ENCODE results near the gene ATG5.
"Not testable (repeated sequence)": the region's sequence is repeated elsewhere in the genome, so short reads cannot be mapped to it uniquely, and the experiment has no call there.

Gene ATG5

DNA sequence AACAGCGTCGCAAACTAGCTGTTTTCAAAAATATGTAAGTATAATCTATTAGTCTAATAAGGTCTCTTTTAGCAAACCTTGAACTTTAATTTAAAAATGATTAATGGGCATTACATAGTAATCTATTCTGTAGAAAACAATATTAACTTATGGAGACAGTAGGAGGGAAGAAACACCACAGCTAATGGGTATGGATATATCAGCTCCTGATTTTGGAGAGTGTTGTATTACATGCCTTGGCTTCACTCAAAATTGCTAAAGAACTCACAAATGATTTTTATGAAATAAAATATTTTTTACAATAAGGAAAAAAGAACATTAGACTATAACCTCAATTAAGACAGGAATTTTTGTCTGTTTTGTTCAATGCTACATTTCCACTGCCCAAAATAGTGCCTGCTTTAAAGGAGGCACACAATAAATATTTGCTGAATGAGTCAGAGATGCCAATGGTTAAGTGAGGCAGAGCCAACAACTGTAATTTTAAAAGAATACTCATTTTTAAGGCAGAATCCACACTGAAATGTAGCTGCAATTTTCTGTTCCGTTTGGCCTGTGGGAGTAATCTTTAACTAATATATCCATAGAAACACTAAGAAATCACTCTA is 15.7 kb downstream of the ATG5 start:
- no peak for FAIRE-seq

DNA sequence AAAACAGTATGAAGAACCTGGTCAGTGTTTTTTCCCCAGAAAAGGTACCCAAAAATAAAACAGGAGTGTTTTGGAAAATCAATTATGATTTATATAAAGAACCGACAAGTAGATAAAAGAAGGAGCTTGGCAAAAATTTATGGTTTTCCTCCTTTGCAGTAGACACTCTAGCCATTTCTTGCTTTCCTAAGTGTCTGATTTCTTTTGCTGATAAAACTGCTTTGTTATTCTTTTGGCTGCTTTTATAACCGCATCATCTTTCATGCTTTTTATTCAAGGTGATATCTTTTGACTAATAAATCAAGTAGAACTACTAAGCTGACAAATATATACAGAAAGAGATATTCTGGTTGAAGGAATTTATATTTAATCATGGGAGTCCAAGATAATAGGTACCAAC is 16.6 kb downstream of the ATG5 start:
- no peak for FAIRE-seq

DNA sequence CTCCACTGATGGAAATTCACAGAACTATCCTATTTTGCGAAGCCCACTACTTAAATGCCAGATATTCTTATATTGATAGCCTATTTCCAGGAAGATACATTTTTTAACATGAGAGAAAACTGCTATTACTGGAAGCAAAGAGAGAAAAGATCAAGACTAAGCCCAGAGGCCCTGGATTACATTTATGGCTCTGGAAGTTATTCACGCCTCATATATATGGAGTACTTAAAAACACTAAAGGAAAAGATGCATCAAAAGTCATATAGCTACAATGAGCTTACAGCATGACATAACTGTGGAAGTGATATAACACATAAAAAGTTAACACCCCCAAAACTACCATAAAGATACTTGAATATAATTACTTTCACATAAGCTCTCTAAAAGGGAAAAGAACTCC is 19.8 kb downstream of the ATG5 start:
- FAIRE-seq, result no peak

DNA sequence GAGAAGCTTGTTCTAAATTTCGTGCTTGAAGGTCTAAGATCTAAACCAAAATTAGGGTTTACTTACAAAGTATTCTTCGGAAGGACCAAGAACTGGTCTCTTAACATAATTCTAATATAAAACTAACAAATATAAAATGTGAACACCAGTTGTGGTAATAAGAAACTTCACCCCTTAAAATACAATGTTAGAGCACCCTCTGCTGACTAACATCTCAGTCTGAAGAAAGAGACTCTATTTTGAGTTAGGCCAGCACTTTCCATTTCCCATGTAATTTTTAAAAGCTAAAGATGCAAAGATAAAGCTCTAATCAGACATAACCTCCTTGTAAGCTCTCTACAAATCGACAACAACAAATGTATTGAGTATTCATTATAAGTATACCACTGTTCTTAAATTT is 24.6 kb downstream of the ATG5 start:
- FAIRE-seq, result peak; percentile 84

DNA sequence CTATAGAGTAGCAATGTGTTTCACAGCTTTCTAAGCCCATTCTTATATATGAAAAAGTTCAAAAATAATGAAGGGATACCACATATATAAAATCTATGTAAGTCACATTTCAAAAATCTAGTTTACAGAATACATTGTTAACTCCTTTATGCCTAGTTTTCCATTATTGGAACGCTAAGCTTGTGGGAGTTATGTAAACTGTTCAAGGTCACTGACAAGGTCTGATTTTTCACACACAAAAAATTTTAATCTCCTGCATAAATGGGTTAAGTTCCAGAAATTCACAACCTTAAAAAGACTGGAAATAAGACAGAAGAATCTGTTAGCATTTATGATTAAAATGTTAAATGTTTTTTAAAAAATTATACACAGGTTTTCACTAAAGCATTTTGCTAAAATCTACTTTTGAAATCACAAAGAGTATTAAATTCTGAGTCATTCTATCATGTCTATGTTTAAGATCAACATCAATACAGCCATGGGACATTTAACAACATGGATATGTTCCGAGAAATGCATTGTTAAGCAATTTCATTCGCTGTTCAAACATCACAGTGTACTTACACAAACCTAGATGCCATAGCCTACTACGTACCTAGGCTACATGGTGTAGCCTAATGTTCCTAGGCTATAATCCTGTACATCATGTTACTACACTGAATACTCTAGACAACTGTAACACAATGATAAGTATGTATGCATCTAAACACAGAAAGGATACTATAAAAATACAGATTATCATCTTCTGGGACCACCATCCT is 25.4 kb downstream of the ATG5 start:
- FAIRE-seq, result no peak

DNA sequence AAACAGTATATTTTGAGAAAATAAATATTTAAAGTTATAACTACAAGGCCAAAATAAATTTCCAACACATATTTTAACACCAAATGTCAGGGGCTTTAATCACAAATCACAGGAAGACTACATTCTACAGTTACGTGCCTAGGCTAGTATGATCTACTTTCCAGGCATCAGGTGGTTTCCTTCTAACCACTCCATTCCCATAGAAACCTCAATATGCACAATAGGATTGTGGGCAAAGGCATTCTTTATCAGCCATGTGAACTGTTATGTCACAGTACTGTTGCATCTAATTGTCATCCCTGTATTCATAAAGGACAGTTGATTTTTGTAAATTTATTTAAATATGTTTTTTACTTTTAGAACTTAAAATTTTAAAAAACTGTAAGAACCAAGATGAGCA is 32.4 kb downstream of the ATG5 start:
- no peak for FAIRE-seq

DNA sequence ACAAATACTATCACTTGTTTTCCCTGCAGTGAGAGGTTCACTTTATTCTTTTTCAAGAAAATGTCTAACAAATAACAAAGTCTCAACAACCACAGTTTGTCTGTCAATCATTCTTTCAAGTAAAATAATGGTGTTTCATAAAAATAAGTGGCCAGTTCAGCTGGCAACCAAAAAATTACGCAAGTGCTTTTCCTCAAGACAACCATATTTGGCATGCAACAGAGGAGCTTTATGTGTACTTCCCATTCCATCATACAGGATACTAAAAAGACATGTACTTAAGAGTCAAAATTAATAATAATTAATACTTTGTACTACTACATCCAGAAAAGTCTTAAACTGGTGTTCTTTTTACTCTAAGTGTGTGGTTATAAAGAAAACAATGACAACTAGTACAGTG is 34.6 kb downstream of the ATG5 start:
- FAIRE-seq, result no peak

DNA sequence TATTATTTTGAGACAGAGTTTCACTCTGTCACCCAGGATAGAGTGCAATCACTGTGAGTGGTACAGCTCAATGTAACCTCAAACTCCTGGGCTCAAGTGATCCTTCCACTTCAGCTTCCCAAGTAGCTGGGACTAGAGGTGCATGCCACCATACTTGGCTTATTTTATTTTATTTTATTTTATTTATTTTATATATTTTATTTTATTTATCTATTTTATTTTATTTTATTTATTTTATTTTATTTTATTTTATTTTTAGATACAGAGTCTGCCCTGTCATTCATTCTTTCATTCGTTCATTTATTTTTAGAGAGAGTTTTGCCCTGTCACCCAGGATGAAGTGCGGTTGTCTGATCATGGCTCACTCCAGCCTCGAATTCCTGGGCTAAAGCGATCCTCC is 35.5 kb downstream of the ATG5 start:
- FAIRE-seq, result no peak

DNA sequence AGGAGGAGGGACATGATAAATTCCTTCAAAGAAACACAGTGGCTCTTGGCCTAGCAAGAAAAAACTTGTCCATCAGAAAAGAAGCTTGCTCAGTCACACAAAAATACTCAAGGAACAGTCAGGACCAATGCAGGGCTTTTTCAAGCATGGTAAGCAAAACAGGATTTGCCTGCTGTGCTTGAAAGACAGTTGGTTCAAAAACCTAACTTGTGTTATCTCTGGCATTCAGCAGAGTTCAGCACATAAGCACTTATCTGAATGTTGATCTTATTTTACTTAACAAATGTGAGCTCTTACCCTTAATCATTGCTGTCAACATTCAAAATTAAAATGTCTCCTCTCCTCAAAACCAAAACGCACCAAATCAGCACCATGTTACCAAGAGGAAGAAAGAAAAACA is 38.3 kb downstream of the ATG5 start:
- FAIRE-seq, result no peak

DNA sequence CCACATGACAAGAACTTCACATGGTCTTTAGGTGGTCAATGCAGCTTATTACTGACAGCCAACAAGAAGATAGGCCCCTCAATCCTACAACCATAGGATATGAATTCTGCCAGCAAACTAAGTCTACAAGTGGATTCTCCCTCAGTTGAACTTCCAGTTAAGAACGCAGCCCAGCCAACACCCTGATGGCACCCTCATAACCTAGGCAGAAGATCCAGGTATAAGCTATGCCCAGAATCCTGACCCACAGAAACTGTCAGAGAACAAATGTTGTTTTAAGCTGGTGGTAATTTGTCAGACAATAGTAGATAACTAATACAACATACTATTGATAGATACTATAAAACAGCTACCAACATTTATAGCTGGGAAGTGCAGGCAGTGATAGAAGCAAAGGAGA is 38.8 kb downstream of the ATG5 start:
- FAIRE-seq, result no peak

DNA sequence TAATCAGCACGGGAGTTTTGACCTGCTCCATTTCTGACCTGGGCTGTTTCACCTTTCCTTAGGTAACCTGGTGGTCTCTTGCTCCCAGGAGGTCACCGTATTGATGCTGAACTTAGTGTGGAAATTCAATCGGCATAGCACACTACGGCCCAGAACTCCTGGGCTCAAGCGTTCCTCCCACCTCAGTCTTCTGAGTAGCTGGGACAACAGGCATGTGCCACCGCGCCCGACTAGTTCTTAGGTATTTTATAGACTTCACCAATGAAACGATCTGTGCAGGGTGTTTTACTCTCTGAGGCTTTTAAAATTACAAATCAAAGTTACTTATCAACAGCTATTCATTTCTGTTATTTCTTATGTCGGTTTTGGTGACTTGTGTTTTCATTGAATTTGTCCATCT is 42.1 kb downstream of the ATG5 start:
- FAIRE-seq, result no peak

DNA sequence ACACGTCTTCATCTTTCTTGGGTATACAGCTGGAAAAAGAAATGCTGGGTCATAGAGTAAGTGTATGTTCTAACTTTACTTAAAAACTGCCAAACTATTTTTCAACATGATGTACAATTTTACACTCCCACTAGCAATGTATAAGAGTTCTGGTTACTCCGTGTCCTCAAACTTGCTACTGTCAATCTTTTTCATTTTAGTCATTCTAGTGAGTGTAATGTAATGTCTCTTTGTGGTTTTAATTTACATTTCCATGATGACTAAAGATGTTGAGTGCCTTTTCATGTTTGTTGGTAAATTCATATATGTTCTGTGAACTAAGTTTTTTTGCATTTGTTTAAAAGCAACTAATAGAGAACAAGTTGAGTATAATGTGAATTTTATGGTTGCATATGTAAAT is 43.9 kb downstream of the ATG5 start:
- FAIRE-seq, result no peak

DNA sequence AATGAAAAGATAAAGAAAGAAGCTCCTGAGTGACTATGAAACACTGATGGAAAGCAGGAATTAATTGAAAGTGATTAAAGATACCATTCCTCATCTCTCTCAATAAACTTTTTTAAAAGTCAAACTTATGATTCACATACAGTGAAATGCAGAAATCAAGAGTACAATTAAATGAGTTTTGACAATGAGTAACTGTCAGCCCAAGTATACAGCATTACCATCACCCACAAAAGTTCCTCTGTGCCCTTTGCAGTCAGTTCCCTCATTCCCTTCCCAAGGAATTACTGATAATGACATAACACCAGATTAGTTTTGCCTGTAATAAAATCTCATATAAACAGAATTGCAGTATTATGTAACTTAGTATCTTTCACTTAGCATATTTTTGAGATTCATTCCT is 44.5 kb downstream of the ATG5 start:
- no peak for FAIRE-seq

DNA sequence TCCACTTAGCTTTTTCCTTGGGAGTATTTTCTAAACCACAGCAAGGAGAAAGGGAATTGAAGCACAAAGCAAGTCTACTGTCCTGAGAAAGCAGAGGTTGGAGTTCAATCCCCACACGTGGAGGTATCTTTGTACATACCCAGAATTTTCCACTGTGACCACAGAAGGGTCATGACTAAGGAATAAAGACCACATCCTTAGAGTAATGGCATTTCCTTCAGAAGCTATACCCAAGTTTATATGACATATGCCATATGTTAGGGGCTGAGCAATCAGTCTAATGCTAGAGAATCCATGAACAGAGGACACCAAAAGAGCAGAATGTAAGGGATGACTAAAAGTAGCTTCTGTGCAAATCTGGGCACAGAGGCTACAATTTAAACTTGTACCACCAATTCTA is 46.4 kb downstream of the ATG5 start:
- FAIRE-seq, result no peak

DNA sequence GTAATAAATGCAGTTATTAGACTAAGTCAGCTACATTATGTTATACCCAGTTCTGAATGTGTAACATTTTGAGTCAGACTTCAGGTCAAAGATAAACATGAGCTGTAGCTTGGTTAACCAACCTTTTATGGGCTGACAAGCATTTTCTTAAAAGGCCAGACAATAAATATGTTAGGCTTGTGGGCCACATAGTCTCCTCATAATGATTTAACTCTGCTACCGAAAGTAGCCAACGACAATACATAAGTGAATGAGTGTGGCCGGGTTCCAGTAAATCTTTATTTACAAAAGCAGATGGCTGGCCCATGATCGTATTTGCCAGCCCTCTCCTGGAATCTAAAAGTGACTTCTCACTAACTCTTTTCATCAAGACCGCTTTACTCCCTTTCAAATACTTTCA is 49.9 kb downstream of the ATG5 start:
- no peak for FAIRE-seq

DNA sequence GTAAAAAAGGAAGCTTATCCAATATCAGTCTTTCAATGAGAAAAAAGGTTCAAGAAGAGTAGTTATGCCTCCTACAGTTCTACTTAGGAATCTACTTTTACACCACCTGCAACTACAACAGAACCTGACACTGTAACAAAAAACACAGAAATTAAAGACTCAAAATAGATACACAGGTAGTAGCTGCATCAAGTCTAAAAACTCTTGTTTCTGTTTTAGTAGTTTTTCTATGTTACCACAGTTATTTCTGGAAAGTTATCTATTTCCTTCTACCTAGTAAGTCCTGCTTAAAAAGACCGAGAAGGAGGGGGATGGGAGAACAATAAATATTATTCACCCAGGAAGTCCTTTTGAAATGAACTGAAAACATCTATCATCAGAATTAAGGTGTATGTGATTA is 52.5 kb downstream of the ATG5 start:
- no peak for FAIRE-seq

DNA sequence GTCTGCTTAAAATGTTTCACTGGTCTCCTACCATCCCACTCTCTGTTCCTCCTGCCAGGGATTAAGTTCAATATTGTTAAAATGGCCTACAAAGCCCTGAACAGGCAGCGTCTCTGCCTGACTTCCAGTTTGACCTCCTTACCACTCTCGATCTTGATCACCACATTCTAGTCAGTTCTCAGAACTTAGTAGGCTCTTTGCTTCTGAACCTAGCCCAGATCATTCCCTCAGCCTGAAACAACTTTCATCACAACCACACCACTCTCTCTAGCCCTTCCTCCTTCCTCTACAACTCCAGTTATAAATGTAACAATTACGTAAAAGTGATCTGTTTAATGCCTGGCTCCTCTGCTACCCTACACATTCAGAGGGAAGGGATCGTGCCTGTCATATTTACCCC is 53.3 kb downstream of the ATG5 start:
- FAIRE-seq, result no peak

DNA sequence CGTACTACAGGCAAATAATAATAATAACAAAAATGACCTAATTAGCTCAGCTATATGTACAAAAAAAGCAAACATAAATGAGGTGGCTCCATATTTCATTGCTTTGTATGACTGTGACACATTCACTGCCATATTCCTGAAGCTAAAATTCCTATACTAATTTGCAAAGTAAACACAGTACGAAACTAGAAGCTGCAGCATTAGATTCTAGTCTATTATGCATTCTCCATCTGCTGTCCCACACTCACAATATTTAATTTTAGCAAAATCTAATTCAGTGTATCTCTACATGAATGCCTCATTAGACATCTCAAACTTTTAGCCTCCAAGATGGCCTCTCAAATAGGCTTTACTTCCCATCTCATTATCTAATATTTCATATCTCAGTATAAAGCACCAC is 55.1 kb downstream of the ATG5 start:
- no peak for FAIRE-seq

DNA sequence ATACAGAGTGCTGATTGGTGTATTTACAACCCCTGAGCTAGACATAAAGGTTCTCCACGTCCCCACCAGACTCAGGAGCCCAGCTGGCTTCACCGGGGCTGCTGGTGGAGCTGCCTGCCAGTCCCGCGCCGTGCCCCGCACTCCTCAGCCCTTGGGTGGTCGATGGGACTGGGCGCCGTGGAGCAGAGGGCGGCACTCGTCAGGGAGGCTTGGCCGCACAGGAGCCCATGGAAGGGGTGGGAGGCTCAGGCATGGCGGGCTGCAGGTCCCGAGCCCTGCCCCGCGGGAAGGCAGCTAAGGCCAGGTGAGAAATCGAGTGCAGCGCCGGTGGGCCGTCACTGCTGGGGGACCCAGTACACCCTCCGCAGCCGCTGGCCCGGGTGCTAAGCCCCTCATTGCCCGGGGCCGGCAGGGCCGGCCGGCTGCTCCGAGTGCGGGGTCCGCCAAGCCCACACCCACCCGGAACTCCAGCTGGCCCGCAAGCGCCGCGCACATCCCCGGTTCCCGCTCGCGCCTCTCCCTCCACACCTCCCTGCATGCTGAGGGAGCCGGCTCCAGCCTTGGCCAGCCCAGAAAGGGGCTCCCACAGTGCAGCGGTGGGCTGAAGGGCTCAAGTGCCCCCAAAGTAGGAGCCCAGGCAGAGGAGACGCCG is 56.2 kb downstream of the ATG5 start:
- FAIRE-seq, result not testable (repeated sequence)

DNA sequence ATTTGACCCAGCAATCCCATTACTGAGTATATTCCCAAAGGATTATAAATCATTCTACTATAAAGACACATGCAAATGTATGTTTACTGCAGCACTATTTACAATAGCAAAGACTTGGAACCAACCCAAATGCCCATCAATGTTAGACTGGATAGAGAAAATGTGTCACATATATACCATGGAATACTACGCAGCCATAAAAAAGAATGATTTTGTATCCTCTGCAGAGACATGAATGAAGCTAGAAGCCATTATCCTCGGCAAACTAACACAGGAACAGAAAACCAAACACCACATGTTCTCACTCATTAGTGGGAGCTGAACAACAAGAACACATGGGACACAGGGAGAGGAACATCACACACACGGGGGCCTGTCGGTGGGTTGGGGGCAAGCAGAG is 57.1 kb downstream of the ATG5 start:
- FAIRE-seq, result not testable (repeated sequence)

DNA sequence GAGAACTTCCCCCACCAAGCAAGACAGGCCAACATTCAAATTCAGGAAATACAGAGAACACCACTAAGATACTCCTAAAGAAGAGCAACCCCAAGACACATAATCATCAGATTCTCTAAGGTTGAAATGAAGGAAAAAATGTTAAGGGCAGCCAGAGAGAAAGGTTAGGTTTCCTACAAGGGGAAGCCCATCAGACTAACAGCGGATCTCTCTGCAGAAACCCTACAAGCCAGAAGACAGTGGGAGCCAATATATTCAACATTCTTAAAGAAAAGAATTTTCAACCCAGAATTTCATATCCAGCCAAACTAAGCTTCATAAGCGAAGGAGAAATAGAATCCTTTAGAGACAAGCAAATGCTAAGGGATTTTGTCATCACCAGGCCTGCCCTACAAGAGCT is 61.1 kb downstream of the ATG5 start:
- FAIRE-seq, result not testable (repeated sequence)

DNA sequence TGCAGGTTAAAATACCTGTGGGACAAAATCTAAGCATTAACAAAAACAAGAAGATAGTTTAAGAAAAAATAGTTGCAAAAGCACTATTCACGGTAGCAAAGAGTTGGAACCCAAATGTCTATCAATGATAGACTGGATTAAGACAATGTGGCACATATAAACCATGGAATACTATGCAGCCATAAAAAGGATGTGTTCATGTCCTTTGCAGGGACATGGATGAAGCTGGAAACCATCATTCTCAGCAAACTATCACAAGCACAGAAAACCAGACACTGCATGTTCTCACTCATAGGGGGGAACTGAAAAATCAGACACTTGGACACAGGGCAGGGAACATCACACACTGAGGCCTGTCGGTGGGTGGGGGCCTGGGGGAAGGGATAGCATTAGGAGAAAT is 65.8 kb downstream of the ATG5 start:
- FAIRE-seq, result not testable (repeated sequence)

DNA sequence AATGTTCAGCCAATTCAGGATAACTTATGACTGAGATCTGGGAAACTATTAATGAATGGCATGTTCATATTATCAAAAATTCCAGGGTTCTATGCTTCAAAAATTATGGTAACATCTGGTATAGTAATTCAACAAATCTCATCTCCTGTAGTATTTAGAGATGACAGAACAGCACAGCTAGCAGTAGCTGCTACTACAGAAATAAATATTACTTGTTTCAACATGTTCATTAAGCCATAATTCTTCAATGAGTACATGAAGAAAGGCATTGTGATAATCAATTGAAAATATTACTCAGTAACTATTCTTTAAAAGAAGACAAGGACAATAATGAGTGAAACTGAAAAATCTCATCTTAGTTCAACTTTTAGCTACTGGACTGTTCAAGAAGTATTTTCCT is 66.8 kb downstream of the ATG5 start:
- FAIRE-seq, result no peak

DNA sequence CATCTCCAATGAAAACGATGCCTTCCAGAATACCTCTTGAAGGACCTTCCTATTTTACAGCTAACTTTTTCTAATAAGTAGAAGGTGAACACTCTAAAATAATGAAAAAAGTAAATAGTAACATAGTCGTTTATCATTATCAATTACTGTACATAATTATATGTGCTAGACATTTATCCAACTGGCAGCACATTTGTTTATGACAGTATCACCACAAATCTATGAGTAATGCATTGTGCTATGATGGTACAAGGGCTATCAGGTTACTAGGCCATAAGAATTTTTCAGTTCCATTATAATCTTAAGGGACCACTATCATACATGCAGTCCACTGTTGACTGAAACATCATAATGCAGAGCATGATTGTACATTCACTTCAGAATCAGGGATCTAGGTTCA is 68.4 kb downstream of the ATG5 start:
- no peak for FAIRE-seq

Measured in TTC549 (cell line).